DMS79 (cell line): Measurements from ENCODE around the gene TAF9.
"Not testable (repeated sequence)": the region's sequence is repeated elsewhere in the genome, so short reads cannot be mapped to it uniquely, and the experiment has no call there.

Experiments used
- DNase-seq: peaks from one replicate; lab custom pipeline; 2025; lab: John Stamatoyannopoulos, UW

The TAF9 gene, protein sequence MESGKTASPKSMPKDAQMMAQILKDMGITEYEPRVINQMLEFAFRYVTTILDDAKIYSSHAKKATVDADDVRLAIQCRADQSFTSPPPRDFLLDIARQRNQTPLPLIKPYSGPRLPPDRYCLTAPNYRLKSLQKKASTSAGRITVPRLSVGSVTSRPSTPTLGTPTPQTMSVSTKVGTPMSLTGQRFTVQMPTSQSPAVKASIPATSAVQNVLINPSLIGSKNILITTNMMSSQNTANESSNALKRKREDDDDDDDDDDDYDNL

DNA sequence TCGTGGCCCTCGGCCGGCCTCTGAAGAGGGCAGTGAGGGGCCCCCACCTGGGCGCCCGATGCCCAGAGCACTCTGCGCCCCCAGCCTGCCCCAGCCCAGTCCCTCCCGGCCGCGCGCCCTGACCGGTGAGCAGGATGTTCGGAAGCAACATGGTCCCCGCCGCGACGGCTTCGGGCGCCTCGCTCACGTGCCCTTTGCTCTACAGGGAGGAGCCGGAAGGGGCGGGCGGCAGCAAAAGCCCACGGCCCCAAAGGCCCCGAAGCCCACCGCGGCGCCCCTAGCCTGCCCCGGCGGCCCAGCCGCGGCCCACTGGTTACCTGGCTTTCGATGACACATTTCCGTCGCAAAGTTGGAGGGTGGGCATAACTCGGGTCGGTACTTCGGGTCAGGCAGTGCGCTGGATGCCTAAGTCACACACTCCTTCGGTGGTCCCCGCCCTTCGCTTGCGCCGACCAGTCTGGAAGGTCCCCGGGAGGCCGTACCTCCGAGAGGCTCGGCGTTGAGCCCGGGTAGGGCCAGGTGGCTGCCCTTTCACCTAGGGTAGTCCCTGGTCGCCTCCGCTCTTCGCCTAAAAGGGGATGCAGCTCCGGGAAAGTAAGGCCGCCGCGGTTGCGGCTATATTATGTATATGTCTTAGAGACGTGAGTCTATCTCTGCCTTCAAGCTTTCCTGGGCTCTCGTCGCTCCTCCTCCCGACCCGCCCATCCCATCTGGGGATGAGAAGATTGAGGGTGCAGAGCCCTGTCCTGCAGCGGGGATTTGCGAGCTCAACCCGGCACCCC lies at the start of gene TAF9, which contains the start of the genes AK6 and RAD17:
TSS of gene TAF9 (minus strand) at position 181 of the 782 bp plus-strand sequence. CDS start 3,783 bp downstream, outside the sequence.
TSS of gene AK6 (minus strand) at position 181 of the 782 bp plus-strand sequence. CDS start at position 151, 30 bp downstream.
TSS of gene RAD17 (plus strand) at position 479 of the 782 bp plus-strand sequence. CDS start 2,391 bp downstream, outside the sequence.
- DNase-seq: peak; percentile 79

DNA sequence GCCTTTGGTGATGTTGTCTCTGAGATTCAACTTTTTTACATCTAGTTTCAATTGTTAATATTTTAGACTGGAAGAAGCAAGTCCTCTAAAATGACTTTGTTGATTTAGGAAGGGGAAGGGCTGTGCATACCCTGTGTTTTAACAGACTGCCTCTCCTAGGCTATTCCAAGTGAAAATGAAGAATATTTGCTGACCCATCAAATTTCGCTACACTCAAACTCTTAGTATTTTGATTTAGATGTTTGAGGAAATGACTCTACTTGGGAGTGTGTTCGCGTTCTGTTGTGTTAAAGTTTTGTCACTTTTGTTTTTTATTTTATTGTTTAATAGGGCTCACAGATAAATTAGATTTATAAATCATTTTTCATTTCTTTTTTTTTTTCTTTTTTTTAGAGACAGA lies 49.2 kb upstream of the TAF9 start:
- DNase-seq: no peak

DNA sequence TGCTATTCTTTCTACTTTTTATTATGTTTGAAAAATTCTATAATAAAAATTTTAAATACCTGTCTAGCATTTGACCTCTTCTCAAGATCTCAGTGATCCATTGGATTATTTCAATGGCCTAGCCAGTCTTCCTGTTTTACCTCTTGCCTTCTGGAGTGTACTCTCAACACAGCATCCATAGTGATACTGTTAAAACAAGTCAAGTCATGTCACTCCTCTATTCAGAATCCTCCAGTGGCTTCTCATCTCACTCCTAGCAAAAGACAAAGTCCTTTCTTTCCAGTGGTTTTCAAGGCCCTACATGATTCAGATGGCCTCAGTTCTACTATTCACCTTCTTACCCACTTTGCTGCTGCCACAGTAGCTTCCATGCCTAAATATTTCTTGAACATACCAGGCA lies 47.4 kb upstream of the TAF9 start:
- DNase-seq: no peak

DNA sequence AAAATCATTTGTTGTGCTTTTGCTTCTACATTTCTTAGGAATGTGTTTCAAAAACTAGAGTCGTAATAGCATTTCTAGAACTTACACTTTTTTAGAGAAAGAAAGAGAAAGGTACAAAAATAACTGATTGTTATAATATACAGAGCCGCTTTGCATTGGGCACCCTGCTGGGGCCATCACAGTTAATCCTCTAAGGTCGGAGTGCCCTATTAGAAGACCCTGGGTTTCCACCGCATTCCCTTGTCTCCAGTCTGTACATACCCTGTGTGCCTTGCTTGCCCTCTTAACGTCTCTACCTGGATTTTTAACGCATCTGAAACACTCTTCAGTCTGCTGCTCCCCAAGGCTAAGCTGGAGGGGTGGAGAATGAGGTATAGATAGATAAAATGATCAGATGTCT lies 46.9 kb upstream of the TAF9 start:
- no peak for DNase-seq

DNA sequence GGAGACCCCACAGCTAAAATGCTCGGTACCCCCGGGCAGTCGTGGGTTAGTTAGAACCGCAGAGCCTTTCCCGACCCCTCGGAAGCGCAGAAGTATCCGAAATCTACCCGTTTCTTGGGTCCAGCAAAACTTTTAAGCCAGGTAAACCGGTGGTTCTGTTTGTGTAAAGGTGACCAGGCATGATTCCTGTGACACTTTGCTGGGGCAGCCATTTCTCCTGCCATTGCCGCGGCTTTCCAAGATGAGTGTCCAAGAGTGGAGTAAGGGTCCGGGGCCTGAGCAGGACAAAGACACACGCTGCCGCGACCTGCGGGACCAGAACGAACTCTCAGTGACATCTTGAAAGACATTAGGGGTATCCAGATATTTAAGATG lies 46.3 kb upstream of the TAF9 start:
- peak; percentile 1 for DNase-seq

DNA sequence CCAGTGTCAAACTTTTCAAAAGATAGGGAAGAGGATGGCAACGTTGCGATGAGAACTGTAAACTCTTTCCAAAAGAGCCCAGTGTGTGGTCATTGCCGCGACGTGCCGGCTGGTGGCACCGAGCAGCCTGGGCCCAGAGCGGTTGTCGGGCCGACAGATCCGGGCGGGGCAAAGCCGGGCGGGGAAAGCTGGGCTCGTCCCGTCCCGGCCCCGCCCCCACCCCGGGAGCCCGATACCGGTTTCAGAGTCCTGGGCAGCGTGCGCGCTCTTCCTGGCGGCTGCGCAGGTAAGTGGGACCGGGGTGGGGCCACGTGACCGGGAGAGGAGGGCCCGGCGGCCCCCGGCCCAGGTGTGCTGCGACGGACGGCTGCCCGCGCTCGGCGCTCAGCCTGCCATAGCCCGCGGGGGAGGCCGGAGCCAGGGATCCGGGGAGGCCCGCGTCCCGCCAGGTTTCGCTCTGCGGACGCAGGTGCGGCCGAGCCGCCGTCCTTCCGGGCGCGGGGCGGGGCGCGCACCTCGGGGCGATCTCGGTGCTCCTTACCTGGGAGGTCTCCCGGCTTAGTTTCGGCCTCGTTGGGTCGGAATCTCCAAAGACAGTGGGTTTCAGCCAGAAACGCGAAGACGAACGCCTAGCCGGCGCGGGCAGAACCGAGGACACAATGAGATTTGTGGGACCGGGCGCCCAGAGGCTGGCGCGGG lies 45.7 kb upstream of the TAF9 start, which contains the start of gene MARVELD2:
TSS of gene MARVELD2 (plus strand) at position 232 of the 699 bp plus-strand sequence. CDS start 4,270 bp downstream, outside the sequence.
- DNase-seq: peak; percentile 73

DNA sequence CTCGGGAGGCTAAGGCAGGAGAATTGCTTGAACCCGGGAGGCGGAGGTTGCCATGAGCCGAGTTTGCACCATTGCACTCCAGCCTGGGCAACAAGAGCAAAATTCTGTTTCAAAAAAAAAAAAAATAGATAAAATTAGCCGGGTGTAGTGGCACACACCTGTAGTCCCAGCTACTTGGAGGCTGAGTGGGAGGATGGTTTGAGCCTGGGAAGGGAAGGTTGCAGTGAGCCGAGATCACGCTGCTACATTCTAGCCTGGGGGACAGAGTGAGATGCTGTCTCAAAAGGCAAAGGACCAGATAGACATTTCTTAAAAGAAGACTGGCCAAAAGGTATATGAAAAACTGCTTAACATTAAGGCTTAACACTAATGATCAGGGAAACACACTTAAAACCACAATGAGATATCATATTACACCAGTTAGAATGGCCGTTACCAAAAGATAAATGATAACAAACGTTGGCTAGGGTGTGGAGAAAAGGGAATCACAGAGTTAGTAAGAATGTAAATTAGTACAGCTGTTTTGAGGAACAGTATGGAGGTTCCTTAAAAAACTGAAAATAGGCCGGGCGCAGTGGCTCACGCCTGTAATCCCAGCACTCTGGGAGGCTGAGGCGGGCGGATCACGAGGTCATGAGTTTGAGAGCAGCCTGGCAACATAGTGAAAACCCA lies 35.5 kb upstream of the TAF9 start:
- no peak for DNase-seq

DNA sequence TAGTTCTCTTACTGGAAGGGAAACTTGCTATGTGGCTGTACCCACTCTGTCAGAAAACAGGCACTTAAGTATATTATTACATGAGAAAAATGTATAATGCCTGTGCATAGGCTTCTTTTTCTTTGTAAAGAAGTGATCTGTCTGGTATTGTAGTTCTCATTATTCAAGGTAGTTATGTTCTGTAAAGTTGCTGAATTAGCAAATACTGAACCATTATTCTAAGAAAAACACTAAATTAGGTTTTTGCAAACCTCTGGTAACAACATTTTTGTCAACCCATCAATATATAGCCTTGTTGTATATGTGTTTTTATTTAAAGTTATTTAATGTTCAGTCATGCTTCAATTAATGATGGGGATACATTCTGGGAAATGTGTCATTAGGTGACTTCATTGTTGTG lies 9.1 kb upstream of the TAF9 start:
- no peak for DNase-seq

DNA sequence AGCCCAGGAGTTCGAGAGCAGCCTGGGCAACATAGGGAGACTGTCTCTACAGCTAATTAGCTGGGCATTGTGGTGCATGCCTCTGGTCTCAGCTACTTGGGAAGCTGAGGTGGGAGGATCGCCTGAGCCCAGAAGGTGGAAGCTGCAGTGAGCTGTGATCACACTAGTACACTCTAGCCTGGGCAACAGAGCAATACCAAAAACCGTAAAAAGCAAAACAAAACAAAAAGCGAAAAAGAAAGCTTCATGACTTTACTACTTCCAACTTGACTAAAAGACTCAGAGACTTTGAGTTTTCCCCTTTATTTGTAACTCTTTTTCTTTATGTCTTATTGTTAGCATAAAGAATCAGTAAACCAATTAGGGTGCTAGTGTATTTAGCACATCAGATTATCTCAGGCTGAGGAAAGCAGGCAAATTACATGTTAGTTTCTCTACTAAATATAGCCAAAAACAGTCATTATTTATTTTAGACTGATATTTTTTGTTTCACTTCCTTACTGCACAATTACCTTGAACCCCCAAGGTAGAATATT lies 5.7 kb upstream of the TAF9 start:
- DNase-seq: no peak

DNA sequence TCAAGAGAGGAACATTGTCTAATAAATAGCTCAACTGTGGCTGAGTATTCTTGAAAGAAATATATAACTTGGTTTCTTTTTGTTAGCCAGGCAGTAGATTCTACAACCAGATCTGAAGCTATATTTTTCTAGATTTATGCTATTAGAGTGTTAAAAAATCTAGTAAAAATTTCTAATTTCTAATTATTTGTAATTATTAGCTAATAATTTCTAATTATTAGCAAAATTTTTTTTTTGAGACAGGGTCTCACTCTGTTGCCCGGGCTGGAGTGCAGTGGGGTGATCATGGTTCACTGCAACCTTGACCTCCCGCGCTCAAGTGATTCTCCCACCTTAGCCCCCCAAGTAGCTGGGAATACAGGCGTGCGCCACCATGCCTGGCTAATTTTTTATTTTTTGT lies 3.1 kb upstream of the TAF9 start:
- DNase-seq: no peak

DNA sequence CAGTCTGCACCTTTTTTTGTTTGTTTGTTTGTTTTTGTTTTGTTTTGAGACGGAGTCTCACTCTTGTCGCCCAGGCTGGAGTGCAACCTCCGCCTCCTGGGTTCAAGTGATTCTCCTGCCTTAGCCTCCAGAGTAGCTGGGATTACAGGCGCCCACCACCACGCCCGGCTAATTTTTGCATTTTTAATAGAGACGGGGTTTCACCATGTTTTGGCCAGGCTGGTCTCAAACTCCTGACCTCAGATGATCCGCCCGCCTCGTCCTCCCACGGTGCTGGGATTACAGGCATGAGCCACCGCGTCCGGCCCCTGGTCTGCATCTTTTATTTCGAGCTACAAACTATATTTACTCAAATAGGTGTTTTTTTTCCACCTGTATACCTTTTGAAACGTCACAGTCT lies 1.0 kb upstream of the TAF9 start:
- DNase-seq: not testable (repeated sequence)

DNA sequence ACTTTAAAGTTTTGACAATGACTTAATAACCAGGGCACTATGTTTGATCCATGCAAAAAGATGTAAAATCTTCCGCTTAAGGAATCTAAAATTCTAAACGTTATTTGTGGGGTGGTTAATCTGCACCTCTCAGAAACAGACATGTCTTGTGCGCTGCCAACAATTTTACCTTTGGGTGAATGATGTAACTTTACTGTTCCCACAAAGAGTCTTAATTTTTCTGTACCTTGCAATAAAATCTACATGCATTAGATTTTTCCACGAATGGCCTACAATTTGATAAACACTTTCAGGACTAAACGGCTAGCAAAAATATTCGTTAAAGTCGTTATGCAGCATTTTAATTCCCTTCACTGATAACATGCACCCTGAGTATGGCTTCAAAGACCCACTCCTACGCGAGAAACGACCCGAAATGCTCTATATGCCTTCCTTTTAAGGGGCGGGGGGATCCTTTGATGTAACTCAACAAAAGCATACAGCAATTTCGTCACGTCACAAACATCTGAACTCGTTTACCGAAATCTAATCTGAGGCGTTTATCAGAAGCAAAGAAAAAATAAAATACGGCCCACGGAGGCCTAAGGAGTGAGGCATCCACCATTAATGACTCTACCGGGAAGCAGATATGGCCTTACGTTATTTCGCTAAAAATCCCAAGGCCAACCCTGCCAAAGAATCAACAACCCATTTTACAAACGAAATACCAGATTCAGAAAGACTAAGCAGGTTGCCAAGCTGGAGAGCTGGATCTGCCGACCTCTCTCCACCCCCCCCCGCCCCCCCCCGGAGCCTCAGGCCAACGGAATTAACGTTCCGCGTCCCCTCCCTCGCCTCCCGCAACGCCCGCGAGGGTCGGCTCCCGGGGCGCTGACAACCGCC lies 621 bp downstream of the TAF9 start:
- no peak for DNase-seq

DNA sequence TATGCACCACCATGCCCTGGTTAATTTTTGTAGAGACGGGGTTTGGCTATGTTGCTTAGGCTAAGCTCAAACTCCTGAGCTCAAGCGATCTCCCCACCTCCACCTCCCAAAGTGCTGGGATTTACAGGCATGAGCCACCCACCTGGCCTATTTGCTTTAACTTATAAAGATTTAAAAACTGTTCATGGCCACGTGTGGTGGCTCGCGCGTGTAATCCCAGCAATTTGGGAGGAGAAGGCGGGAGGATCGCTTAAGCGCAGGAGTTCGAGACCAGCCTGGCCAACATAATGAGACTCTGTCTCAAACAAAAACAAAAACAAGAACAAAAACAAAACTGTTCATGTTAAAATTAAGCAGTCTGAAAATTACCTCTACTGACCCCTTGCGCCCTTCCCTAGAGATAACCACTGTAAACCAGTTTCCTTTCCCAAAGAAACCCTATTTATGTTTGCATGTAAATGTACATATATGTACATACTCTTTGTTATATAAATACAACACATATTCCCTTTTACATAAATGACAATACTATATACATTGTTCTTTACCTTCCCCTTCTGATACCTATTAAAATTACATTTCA lies 1.5 kb downstream of the TAF9 start:
- no peak for DNase-seq

DNA sequence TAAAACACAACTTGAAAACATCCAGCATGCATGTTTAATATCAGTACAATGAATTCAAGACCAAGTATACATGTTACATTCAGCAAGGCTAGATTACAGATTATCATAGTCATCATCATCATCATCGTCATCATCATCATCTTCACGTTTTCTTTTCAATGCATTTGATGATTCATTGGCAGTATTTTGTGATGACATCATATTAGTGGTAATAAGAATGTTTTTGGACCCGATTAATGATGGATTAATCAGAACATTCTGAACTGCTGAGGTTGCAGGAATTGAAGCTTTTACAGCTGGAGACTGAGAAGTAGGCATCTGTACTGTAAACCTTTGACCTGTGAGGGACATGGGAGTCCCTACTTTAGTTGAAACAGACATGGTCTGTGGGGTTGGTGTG lies 4.5 kb downstream of the TAF9 start:
- no peak for DNase-seq

DNA sequence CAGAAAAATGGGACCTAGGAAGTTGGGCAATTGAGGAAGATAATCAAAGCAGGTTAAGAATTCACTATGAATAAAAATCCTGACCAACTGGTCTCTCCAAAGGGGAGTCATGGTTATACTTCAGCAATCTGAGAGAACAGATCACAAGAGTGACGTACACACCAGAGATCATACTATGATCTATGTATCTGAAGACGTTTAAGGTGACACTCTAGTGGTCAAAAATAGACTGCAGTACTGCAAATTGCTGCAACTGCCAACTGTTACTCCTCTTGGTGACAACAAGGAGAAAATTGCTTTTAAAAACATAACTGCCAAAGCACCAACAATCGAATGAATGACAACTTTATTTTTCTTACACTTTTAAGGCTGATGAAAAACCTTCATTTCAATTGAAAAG lies 4.9 kb downstream of the TAF9 start:
- no peak for DNase-seq

DNA sequence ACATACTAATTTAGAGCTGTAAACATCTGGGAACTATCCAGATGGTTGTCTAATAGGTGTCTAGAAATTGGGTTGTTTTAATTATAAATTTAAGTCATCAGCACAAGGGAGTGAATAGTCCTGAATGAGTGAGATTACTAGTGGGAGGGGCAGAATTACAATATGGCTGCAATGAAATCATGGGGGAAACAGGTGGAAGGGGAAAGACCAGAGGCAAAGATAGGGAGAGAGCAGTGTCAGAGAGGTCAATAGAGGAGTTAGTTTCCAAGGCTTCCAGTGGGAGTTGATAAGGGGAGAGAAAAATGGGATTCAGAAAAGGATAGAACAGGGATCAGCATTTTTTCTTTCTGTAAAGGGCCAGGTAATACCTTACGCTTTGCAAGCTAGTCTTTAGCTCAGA lies 8.9 kb downstream of the TAF9 start:
- DNase-seq: no peak

DNA sequence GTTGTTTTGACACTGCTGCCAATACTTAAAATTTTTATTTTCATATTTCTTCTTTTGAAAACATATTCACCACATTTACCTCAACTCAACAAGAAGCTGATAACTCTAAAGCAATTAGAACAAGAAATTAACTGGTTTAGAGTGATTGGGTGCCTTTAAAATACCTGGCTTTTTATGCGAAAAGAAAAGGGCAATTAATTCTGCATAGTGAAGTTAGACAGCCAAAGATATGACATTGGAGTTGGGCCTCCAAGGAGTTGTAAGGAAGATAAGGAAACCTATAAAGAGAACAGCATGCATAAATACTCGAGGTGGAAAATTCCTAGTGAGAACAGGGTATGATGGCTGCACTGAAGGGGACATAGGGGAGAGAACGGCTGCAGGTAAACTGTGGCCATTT lies 9.6 kb downstream of the TAF9 start:
- no peak for DNase-seq

DNA sequence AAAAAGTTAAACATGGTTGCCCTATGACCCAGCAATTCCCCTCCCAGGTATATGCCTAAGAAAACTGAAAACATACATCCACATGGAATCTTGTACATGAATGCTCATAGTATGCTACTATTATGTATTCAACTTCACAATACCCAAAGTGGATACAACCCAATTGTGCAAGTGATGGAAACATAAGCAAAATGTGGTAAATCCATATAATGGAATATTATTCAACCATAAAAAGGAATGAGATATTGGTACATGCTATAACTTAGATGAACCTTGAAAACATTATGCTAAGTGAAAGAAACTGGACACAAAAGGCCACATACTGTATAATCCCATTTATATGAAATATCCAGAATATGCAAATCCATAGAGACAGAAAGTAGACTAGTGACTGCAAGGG lies 18.7 kb downstream of the TAF9 start:
- no peak for DNase-seq

DNA sequence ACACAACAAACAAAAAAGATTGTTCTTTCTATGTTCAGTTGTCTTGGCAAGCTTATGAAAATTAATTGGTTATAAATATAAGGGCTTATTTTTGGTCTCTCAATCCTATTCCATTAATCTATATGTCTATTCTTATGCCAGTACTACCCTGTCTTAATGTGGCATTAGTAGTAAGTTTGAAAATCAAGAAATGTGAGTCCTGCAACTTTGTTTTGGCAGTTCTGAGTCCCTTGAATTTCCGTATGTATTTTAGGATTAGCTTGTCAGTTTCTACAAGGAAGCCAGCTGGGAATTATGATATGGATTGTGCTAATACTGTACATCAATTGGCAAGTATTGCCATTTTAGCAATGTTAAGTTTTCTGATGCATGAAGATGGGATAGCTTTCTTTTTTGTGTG lies 26.2 kb downstream of the TAF9 start:
- DNase-seq: no peak

DNA sequence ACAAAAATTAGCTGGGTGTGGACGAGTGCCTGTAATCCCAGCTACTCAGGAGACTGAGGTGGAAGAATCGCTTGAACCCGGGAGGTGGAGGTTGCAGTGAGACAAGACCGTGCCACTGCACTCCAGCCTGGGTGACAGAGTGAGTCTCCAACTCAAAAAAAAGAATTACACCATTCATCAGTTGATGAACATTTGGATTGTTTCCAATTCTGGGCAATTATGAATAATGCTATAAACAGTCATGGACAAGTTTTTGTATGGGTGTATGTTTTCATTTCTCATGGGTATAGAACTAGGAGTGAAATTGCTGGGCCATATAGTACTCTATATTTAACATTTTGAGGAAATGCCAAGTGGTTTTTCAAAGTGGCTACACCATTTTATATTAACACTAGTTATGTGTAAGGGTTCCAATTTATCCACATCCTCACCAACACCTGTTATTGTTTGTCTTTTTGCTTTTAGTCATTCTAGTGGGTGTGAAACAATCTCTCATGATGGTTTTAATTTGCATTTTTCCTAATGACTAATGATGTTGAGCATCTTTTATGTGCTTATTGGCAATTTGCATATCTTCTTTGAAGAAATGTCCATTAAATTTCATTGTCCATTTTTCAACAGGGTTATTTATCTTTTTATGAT lies 27.7 kb downstream of the TAF9 start:
- no peak for DNase-seq
